Neural cell (in vitro differentiated cells): ENCODE measurements around the gene KIAA1958.

Source experiments
- EP300 ChIP-seq: fragments of 450-650 bp; conservative IDR thresholded peaks from 2 replicates; pipeline ENCODE4 v1.6.1; 2014; ENCODE audit warnings: antibody characterized with exemption, mild to moderate bottlenecking, moderate library complexity; ENCODE audit not compliant: poor library complexity, severe bottlenecking
- EZH2 ChIP-seq: fragments of 200-600, 300-800 bp; shearing (Covaris generic), sonication (generic); IDR thresholded peaks from 2 replicates; pipeline ENCODE4 v1.6.1; 2014; ENCODE audit warnings: antibody characterized with exemption, low read length, borderline replicate concordance, mild to moderate bottlenecking; ENCODE audit not compliant: insufficient read depth, poor library complexity, severe bottlenecking
- POLR2AphosphoS5 ChIP-seq: IDR thresholded peaks from 2 replicates; pipeline ENCODE4 v1.6.1; 2012
- TAF1 ChIP-seq: IDR thresholded peaks from 2 replicates; pipeline ENCODE4 v1.6.1; 2012; ENCODE audit warnings: low read depth
- TF ChIP-seq, protein P1 (sequence below): fragments of 450-650 bp; IDR thresholded peaks from 2 replicates; pipeline ENCODE4 v1.5.1; 2014; ENCODE audit warnings: antibody characterized with exemption, mild to moderate bottlenecking, moderate library complexity; ENCODE audit not compliant: poor library complexity, severe bottlenecking

DNA sequence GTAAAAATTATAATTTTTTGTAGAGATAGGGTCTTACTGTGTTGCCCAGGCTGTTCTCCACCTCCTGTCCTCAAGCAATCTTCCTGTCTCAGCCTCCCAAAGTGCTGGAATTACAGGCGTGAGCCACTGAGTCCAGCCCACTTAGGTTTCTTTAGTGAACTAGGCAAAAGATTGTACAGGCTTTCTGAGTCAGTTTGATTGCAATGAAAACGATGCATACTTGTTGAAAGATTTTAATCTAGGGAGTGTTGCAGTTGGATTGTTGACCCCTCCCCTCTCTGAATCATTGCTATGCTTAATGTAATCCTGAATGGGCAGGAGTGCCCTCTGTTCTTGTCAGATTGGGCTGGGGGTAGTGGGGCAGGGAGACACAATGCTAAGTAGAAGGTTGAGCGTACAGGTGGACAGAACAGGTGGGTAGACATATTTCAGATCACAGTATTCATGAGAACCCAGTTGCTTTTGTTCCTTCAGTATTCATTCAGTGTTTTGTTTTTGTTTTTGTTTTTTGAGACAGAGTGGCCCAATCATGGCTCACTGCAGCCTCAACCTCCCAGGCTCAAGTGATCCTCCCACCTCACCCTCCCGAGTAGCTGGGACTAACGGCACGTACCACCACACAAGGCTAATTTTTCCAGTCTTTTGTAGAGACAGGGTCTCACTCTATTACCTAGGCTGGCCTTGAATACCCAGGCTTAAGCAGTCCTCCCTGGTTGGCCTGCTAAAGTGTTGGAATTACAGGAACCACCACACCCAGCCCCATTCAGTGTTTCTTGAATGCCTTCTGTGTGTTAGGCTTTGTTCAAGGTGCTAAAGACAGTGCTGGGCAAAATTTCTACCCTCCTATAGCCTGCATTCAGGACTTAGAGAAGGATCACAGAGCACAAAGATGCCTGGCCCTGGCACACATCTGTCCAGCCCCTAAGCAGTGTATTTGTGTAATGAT is 70.1 kb downstream of the KIAA1958 start:
- TF ChIP-seq, protein P1, sequence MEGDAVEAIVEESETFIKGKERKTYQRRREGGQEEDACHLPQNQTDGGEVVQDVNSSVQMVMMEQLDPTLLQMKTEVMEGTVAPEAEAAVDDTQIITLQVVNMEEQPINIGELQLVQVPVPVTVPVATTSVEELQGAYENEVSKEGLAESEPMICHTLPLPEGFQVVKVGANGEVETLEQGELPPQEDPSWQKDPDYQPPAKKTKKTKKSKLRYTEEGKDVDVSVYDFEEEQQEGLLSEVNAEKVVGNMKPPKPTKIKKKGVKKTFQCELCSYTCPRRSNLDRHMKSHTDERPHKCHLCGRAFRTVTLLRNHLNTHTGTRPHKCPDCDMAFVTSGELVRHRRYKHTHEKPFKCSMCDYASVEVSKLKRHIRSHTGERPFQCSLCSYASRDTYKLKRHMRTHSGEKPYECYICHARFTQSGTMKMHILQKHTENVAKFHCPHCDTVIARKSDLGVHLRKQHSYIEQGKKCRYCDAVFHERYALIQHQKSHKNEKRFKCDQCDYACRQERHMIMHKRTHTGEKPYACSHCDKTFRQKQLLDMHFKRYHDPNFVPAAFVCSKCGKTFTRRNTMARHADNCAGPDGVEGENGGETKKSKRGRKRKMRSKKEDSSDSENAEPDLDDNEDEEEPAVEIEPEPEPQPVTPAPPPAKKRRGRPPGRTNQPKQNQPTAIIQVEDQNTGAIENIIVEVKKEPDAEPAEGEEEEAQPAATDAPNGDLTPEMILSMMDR, result no peak
- TF ChIP-seq TAF1, result no peak
- TF ChIP-seq EP300, result no peak
- TF ChIP-seq EZH2, result no peak
- no peak for TF ChIP-seq POLR2AphosphoS5
